SIG-M5 treated with dmso at 0.1 percent for 504 hours (cell line): ENCODE results near the gene PMEL.
A peak's percentile ranks its signal among the peaks of the same experiment; 100 is the strongest.
"Not testable (repeated sequence)": the region's sequence is repeated elsewhere in the genome, so short reads cannot be mapped to it uniquely, and the experiment has no call there.

ENCODE experiments used
- DNase-seq: peaks from one replicate; lab custom pipeline; 2025; ENCODE audit not compliant: unreplicated experiment; lab: John Stamatoyannopoulos, UW

Gene PMEL

DNA sequence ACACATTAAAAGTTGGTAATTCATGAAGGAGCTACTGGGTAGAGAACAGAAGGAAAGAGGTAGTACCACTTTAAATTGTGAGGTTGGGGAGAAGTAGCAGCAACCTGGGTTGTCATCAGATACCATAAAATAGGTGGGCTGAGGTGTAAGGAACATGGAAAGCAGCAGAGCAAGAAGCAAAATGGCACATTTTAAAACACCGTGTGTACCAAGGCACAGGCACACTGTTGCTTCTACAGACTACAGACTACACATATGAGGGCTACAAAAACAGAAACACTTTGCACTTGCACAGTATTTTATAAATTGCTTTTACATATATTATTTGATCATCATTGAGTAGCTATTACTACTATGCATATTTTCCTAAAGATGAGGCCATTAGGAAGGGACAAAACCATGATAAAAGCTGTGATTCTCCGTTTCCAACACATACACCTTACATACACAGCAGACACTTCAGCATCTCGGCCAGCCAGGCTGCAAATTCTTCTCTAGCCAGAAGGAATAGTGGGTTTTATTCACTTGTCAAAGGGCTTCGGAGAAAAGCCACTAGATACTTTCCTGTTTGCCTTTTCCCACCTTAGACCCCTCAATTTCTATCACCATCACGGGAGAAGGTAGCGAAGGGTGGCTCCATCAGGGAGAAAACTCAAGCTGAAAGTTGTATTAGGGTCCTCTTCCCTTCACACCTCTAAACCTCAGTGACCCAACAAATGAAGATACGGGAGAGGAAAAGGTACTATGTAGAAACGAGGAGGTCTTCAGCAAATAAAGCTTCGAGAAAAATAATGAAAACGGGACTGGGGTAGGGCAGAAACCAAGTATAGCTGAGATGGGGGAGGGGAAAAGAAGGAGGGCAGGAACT is 39.7 kb downstream of the PMEL start:
- no peak for DNase-seq

DNA sequence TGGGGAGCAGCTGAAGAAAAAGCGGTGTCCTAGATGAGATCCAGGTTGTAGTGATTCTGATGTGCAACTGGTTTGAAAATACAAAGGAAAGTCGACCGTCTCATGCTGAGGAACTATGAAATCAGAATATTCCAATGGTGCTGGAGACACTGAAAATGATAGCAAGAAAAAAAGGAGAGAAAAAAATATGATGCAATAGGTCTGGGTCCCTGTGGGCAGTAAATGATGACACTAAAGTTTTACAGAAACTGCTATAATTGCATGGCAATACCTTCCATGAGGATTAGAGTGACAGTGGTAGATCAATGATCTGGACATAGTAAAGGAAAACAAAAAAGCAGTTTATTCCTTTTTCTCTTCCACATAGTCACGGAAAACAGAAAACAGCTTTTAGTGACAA is 40.5 kb downstream of the PMEL start:
- peak; percentile 13 for DNase-seq

DNA sequence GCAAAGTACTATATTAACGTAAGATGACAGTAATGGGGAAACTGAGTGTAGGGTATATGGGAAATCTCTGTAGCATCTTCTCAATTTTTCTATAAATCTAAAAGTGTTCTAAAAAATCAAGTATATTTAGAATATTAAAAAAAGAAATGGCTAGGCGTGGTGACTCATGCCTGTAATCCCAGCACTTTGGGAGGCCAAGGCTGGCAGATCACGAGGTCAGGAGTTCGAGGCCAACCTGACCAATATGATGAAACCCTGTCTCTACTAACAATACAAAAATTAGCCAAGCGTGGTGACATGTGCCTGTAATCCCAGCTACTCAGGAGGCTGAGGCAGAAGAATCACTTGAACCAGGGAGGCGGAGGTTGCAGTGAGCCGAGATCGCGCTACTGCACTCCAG is 42.2 kb downstream of the PMEL start:
- DNase-seq: not testable (repeated sequence)

DNA sequence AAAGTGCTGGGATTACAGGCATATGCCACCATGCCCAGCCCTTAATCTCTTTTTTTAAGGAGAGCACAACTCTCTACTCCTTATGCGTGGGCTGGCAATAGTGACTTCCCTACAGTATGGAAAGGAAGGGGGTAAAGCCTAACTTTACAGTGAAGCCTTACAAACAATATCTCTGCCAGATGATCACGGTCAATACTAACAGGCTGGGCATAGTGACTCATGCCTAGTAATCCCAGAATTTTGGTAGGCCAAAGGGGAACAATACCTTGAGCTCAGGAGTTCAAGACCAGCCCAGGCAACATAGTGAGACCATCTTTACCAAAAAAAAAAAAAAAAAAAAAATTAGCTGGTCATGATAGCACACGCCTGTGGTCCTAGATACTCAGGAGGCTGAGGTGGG is 43.7 kb downstream of the PMEL start:
- no peak for DNase-seq

DNA sequence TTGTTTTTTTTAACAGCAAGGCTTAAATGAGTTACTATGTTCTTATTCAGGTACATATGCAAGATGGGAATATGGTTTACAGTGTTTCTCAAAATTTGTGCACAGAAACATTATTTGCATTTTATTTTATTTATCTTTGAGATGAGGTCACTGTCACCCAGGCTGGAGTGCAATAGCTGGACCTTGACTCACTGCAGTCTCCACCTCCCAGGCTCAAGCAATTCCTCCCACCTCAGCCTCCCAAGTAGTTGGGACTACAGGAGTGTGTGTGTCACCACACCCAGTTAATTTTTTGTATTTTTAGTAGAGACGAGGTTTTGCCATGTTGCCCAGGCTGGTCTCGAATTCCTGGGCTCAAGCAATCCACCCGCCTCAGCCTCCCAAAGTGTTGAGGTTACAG is 46.8 kb downstream of the PMEL start:
- not testable (repeated sequence) for DNase-seq

DNA sequence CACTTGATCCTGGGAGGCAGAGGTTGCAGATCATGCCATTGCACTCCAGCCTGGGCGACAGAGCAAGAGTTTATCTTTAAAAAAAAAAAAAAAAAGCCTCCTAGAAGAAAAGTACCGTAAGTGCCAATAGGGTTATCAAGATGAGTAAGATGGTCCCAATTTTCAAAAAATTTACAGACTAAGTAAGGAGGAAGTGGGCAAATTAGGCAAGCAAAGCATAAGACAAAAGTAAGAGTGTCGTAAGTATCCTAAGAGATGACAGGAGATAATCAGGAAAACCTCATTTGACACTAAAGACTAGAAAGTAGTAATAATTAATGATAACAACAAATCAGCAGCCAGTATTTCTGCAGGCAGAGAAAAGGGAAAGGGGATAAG is 50.4 kb downstream of the PMEL start:
- peak; percentile 87 for DNase-seq

DNA sequence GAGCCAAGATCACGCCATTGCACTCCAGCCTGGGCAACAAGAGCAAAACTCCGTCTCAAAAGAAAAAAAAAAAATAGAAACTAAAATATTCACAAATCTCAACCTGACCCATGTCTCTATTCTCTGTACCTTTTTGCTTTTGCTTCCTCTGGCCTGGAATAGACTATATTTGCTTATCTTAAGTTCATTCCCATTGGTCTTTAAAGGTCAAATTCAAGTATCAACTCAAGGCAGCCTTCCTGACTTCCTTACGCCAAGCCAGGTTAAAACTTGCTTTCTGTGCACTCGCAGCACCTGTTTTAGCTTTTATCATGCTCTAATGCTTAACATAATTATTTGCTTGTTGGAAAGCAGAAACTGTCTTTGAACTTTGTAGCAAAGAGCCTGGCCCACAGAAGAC is 52.9 kb downstream of the PMEL start:
- DNase-seq: no peak

DNA sequence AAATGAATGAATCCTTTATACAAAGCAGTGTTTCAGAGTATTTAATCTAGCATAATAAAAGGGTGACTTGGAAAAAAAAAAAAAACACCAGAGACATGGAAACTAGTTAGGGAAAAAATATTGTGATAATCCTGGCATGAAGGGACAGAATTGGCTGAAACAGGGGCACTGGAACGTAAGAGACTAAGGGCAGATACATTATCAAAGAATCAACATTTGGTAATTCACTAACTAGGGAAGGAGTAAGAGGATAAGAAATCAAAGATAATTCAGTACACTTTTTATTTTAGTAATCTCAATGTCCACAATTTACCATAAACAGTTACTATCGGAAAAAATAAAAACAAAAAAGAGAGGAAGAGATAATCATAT is 56.3 kb downstream of the PMEL start:
- no peak for DNase-seq

DNA sequence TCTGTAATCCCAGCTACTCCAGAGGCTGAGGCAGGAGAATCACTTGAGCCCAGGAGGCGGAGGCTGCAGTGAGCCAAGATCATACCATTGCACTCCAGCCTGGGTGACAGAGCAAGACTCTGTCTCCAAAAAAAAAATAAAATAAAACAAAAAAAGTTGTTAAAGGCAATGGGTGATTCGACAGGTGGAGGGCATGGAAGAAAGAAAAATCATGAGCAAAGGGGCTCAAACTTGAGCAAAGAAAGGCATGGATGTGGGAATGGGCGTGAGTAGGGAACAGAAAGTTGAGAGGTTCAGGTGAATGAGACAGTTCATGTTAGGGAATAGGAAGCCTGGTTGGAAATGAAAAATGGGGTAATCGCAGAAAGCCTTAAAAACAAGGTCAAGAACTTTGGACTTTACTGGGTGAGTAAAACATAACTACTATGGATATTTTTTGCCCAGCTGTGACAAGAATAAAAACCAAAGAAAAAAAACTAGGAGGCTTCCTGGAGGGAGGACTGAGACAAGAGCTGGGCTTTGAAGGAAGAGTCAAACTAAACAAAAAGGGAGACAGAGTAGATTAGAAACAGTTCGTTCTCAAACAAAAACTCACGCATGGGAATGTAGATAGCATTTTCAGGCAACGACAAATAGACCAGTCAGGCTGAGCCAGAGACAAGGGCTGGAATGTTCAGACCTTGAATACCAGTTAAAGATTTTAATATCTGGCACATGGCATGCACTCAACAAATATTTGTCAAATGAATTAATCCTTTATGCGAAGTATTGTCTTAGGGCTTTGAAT is 56.9 kb downstream of the PMEL start:
- DNase-seq: no peak

DNA sequence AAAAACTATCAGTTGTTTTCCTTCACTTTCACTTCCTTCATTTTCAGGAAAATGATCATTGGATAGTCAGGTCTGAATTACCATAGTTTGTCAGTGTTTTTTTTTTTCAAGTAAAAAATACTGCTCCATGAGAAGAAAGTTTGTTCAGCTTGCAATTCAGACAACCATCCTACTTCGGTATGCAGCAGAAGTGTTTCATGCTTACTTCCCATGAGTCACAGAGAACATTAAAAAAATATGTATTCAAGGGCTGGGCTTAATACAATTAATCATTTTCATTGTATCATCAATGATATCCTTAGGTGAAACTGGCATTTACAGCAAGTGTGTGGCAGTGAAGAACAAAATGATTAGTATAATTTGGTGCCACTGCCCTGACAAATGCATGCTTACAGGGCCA is 59.8 kb downstream of the PMEL start:
- DNase-seq: no peak
